Mucosa of descending colon (tissue), 3 donors: Measurements from ENCODE around the gene TMEM164. TPM values are rescaled to one million over a fixed set of nuclear protein-coding genes. Genes with fewer than 3 reads are reported as not detected.

ENCODE experiments used
- ATAC-seq: fragments of 200-7000 bp; cut with Tn5 transposase; one replicate; pipeline ENCODE4 v1.9.1; 2020; ENCODE audit warnings: mild to moderate bottlenecking, moderate library complexity
- DNase-seq, 3 donors: peaks; one replicate each; pipeline ENCODE4 v3.0.0-alpha.2; 2020
- H3K36me3 ChIP-seq: fragments of 200-600 bp; one replicate; pipeline ENCODE4 v1.8.0; 2021; ENCODE audit warnings: low read depth, mild to moderate bottlenecking
- H3K4me1 ChIP-seq: fragments of 200-600 bp; one replicate; pipeline ENCODE4 v1.8.0; 2021; ENCODE audit warnings: low read depth, mild to moderate bottlenecking
- H3K4me3 ChIP-seq: fragments of 200-600 bp; one replicate; pipeline ENCODE4 v1.8.0; 2021; ENCODE audit warnings: mild to moderate bottlenecking
- H3K9me3 ChIP-seq: fragments of 200-600 bp; one replicate; pipeline ENCODE4 v1.8.0; 2021; ENCODE audit warnings: mild to moderate bottlenecking
- CTCF ChIP-seq: fragments of 200-600 bp; IDR thresholded peaks from one replicate; pipeline ENCODE4 v1.8.0; 2022; ENCODE audit warnings: antibody characterized with exemption, mild to moderate bottlenecking
- intact Hi-C, 2 donors: fragments of 100-400 bp; cut with DNase I in 1 of 2; cut with micrococcal nuclease in 1 of 2; formaldehyde crosslinking; loops; one replicate each; pipeline versions ENCODE4 v1.11.0 to v1.11.1; 2022; cut with DNase I, micrococcal nuclease
- total RNA-seq, 3 donors: library from RNA; stranded (reverse); fragmentation: NEBNext Ultra II Directional in 2 of 3; extraction: Animal tissue kit (Norgen Biotek cat#: 25700) in 2 of 3; gene quantifications; one replicate each; pipeline versions ENCODE4 v1.2.1 to v1.2.4, GENCODE V29; 2021 to 2023
- donor health status: DM: no; HTN: no; CAD: no; lungs with moderate emphysema.
- donor health status: DM: no; HTN: no; CAD: no.
- donor health status: DM: no; HTN: yes; CAD: no.

Gene TMEM164
- total RNA-seq, 3 donors from 2014 or later, result 58.6 to 103 (median 95.4) TPM

GRCh38 chrX:110006161-110006560 lies 3.2 kb downstream of the TMEM164 start:
- H3K36me3 ChIP-seq, result no peaks in the 10 kb centered on the region
- H3K4me3 ChIP-seq, result no peak overlapping the region
- no peaks in the 10 kb centered on the region for H3K4me1 ChIP-seq
- no peak for ATAC-seq
- no peak for DNase-seq
- H3K9me3 ChIP-seq, result no peaks in the 10 kb centered on the region
- no peak for TF ChIP-seq CTCF
- intact Hi-C loops, result no loop called here

DNA sequence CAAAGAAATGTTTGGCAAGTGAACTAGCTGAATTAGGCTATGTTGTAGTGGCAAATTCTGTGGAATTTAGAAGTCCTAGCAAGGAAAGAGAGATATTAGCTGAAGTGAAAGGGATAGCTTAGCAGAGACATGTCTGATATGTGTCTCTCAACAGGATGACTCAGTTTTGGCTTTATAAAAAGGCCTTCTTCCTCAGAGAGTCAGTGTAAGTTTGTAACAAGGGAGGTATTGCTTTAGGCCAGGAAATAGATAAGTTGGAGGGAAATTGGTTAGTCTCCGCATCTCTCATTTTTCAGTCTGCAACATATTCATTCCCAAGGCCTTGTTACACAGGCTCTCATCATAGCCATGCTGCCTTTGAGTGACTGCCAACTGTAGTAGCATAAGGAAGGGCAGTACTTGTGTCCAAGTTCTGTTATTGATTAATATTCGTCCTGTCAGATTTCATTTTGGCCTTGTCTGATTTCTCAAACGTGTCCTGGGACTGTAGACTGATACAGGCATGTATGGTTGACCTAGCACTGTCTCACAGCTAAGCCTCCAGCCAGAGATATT lies 4.0 kb downstream of the TMEM164 start:
- no peak overlapping the region for H3K4me3 ChIP-seq
- intact Hi-C loops, result no loop called here
- no peak for TF ChIP-seq CTCF
- DNase-seq (no peak), ATAC-seq (no peak)
- H3K4me1 ChIP-seq, result no peaks in the 10 kb centered on the region
- no peaks in the 10 kb centered on the region for H3K36me3 ChIP-seq
- H3K9me3 ChIP-seq, result no peaks in the 10 kb centered on the region

DNA sequence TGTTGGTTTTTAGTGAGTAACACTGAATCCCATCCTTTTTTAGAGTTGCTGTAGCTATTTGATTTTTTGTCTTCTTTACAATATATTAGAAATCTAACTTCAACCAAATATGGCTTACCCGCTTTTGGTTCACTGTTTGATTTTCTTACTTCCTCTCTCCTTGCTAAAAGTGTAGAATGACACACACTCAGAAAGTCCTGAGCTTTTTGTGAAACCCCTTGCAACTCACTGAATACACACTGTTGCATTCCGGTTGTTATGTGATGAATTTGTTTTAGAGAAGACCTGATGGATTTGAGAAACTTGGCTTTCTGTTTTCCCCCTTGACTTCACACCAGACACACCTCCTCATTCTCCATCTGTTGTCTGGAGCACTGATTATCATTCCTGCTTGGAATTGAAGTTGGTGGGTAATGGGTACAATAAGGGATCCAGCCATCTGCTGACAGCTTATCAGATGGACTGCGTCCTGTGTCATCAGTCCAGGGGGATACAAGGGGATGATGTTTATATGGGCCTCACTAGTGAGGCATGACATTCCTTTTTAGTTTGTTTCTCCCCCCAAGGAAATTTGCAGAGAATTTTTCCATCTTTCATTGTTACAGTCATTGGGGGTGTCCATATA lies 5.2 kb downstream of the TMEM164 start:
- Histone ChIP-seq H3K36me3 (no peaks in the 10 kb centered on the region), H3K4me1 (no peaks in the 10 kb centered on the region), H3K4me3 (no peak overlapping the region), H3K9me3 (no peaks in the 10 kb centered on the region)
- no peak for TF ChIP-seq CTCF
- DNase-seq (no peak), ATAC-seq (no peak)
- intact Hi-C loops, result no loop called here

GRCh38 chrX:110012818-110013485 lies 10.0 kb downstream of the TMEM164 start:
- peak; percentile 69 for ATAC-seq
- DNase-seq, result no peak
- no peak for TF ChIP-seq CTCF
- Histone ChIP-seq H3K4me1 (no peaks in the 10 kb centered on the region), H3K9me3 (no peaks in the 10 kb centered on the region), H3K4me3 (no peak overlapping the region), H3K36me3 (no peaks in the 10 kb centered on the region)
- intact Hi-C loops, result no loop called here

- Histone ChIP-seq H3K36me3 (no peaks in the 10 kb centered on the region), H3K4me1 (no peaks in the 10 kb centered on the region), H3K9me3 (no peaks in the 10 kb centered on the region), H3K4me3 (no peak overlapping the region)
- ATAC-seq (no peak), DNase-seq (no peak)
- intact Hi-C loops, result no loop called here
- no peak for TF ChIP-seq CTCF
Observed at GRCh38 chrX:110013968-110014367, 11.1 kb downstream of the TMEM164 start.
